CD14-positive monocyte (primary cell): ENCODE data around the gene LIFR. TPM values are rescaled to one million over a fixed set of nuclear protein-coding genes. Genes with fewer than 3 reads are reported as not detected.
A peak's percentile ranks its signal among the peaks of the same experiment; 100 is the strongest.

Experiments used
- DNase-seq, 3 donors: peaks; one replicate each; pipeline ENCODE4 v3.0.0-alpha.2; 2011 to 2022
- H2AFZ ChIP-seq: 2 replicates; pipeline ENCODE4 v1.6.0; 2012; ENCODE audit warnings: mild to moderate bottlenecking, low read depth, low read length, inconsistent platforms; ENCODE audit not compliant: insufficient read depth, poor library complexity, severe bottlenecking
- H3K27ac ChIP-seq, 2 donors: 1 replicate in 1 of 2; 2 replicates in 1 of 2; pipeline ENCODE4 v1.5.1; 2012 to 2013; ENCODE audit warnings: low read length in 2 of 2, control low read depth in 1 of 2, inconsistent platforms in 1 of 2, low read depth in 1 of 2, mild to moderate bottlenecking in 1 of 2
- H3K27me3 ChIP-seq, 2 donors: one replicate each; pipeline versions ENCODE4 v1.6.0 to v1.6.1; 2011 to 2013; ENCODE audit warnings: low read length in 2 of 2; ENCODE audit not compliant: control insufficient read depth in 2 of 2, insufficient read depth in 2 of 2
- H3K36me3 ChIP-seq, 2 donors: replicated peaks in 1 of 2; 1 replicate in 1 of 2; 2 replicates in 1 of 2; pipeline versions ENCODE4 v1.5.1 to v1.6.1; 2012 to 2013; ENCODE audit warnings: low read length in 2 of 2, control low read depth in 1 of 2, inconsistent platforms in 1 of 2, mild to moderate bottlenecking in 1 of 2; ENCODE audit not compliant: insufficient read depth in 2 of 2, control insufficient read depth in 1 of 2
- H3K4me1 ChIP-seq, 2 donors: 1 replicate in 1 of 2; 2 replicates in 1 of 2; pipeline versions ENCODE4 v1.5.1 to v1.6.1; 2012 to 2013; ENCODE audit warnings: low read length in 2 of 2, control low read depth in 1 of 2, inconsistent platforms in 1 of 2, mild to moderate bottlenecking in 1 of 2, moderate library complexity in 1 of 2; ENCODE audit not compliant: insufficient read depth in 2 of 2, control insufficient read depth in 1 of 2
- H3K4me2 ChIP-seq: replicated peaks from 2 replicates; pipeline ENCODE3; 2012; ENCODE audit warnings: low read length, moderate library complexity, mild to moderate bottlenecking; ENCODE audit not compliant: poor library complexity, severe bottlenecking; ENCODE audit errors: extremely low read depth
- H3K4me3 ChIP-seq, 3 experiments: fragments of 200-600 bp in 1 of 3; sonication (generic) in 1 of 3; replicated peaks in 1 of 3; 1 replicate in 2 of 3; 2 replicates in 1 of 3; pipeline ENCODE4 v1.5.1; 2011 to 2013; ENCODE audit warnings: low read length in 3 of 3, mild to moderate bottlenecking in 3 of 3, control low read depth in 2 of 3, low read depth in 2 of 3, inconsistent platforms in 1 of 3, moderate library complexity in 1 of 3
- H3K79me2 ChIP-seq: 2 replicates; pipeline ENCODE4 v1.6.0; 2012; ENCODE audit warnings: mild to moderate bottlenecking, control low read depth, inconsistent platforms, low read length, moderate library complexity; ENCODE audit not compliant: insufficient read depth
- H3K9ac ChIP-seq: 2 replicates; pipeline ENCODE4 v1.6.0; 2017; ENCODE audit warnings: low read length, mild to moderate bottlenecking; ENCODE audit not compliant: insufficient read depth, poor library complexity, severe bottlenecking
- H3K9me3 ChIP-seq, 2 donors: replicated peaks in 1 of 2; 1 replicate in 1 of 2; 2 replicates in 1 of 2; pipeline versions ENCODE4 v1.5.1 to v1.6.1; 2012 to 2013; ENCODE audit warnings: low read length in 2 of 2, control low read depth in 1 of 2; ENCODE audit not compliant: control insufficient read depth in 1 of 2, insufficient read depth in 1 of 2
- H4K20me1 ChIP-seq: 2 replicates; pipeline ENCODE4 v1.6.0; 2012; ENCODE audit warnings: mild to moderate bottlenecking, low read length, control low read depth, moderate library complexity; ENCODE audit not compliant: insufficient read depth
- H3K27ac Mint-ChIP-seq, 7 donors: one replicate each; pipeline ENCODE4 v1.8.0; 2020; ENCODE audit warnings: mild to moderate bottlenecking in 7 of 7, mixed read lengths in 7 of 7, moderate library complexity in 6 of 7, inconsistent platforms in 2 of 7
- H3K27me3 Mint-ChIP-seq, 3 donors: one replicate each; pipeline ENCODE4 v1.8.0; 2021 to 2022; ENCODE audit warnings: low read depth in 3 of 3, mild to moderate bottlenecking in 3 of 3, mixed read lengths in 3 of 3, moderate library complexity in 3 of 3, inconsistent platforms in 1 of 3
- H3K36me3 Mint-ChIP-seq, 2 donors: one replicate each; pipeline ENCODE4 v1.8.0; 2020; ENCODE audit warnings: mixed read lengths in 2 of 2, inconsistent platforms in 1 of 2, mild to moderate bottlenecking in 1 of 2
- H3K4me1 Mint-ChIP-seq: one replicate; pipeline ENCODE4 v1.8.0; 2020; ENCODE audit warnings: mild to moderate bottlenecking, mixed read lengths
- H3K4me3 Mint-ChIP-seq, 2 donors: one replicate each; pipeline ENCODE4 v1.8.0; 2020; ENCODE audit warnings: mild to moderate bottlenecking in 2 of 2, mixed read lengths in 2 of 2, moderate library complexity in 1 of 2
- H3K9me3 Mint-ChIP-seq, 7 donors: one replicate each; pipeline ENCODE4 v1.8.0; 2020 to 2022; ENCODE audit warnings: mixed read lengths in 7 of 7, mild to moderate bottlenecking in 6 of 7, moderate library complexity in 6 of 7, inconsistent platforms in 2 of 7
- CTCF ChIP-seq: fragments of 200-600 bp; IDR thresholded peaks from one replicate; pipeline ENCODE4 v1.8.0; 2022; ENCODE audit warnings: antibody characterized with exemption, mild to moderate bottlenecking
- WGBS: methylation state at CpG from one replicate; pipeline ENCODE4 v1.1.5; 2013; ENCODE audit warnings: missing lambda C conversion rate; ENCODE audit not compliant: insufficient coverage; 5-methylcytosine and 5-hydroxymethylcytosine counted together
- intact Hi-C, 2 donors: fragments of 100-400 bp; cut with micrococcal nuclease; formaldehyde crosslinking; loops; one replicate each; pipeline versions ENCODE4 v1.15.0 to v1.15.1; 2023
- polyA plus RNA-seq, 3 donors: library from polyadenylated mRNA; depleted of rRNA in 1 of 3; unstranded in 2 of 3; stranded (reverse) in 1 of 3; fragments of 300-500 nt in 2 of 3; fragments of >200 nt in 1 of 3; fragmentation: Illumina TruSeq in 2 of 3; gene quantifications; 1 replicate in 2 of 3; 2 replicates in 1 of 3; pipeline ENCODE4 v1.2.3, GENCODE V29; 2012 to 2021

LIFR gene
- polyA plus RNA-seq, 3 donors, result not detected

DNA sequence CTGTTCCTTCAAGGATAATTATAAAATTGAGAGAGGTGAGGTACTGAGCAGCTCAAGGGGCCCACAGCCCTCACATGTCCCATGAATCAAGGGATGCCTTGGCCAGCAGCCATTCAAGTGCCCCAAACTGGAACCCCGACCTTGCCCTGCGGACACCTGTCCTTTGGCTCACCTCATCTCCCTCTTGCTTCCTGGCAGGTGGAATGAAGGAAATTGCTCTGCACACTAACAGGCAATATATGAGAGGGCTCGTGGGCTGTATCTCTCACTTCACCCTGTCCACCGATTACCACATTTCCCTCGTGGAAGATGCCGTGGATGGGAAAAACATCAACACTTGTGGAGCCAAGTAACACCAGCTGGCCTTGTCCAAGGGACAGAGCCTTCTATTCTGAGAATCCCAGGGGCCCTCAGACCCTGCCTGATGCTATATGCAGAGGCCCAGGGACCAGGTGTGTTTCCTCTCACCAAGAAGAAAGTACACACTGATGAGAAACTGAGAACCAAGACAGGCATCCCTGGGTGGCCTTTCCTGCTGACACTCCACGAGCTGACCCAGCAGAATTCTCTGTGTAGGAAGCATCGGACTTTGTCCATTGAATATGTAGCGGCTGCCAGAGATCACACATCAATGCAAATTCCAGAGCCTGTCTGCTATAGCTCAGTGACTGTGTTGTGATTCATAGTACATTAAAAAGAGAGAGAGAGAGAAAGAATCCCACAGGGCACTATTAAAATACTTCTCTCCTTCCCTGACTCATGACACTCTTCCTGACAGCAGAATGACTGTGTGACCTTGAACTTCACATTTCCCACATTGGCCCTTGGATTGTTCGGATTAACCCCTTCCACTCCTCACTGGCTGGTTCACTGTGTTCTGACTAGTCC, 92.6 kb downstream of the LIFR start:
- peaks cover 0 to 23% (median 20%) of the 10 kb centered on the region in 7 donors for H3K9me3 Mint-ChIP-seq
- peaks cover 24 to 48% (median 40%) of the 10 kb centered on the region in 3 donors for H3K27me3 Mint-ChIP-seq
- no peak overlapping the region for H3K27ac Mint-ChIP-seq
- Histone ChIP-seq H3K36me3 (no peaks in the 10 kb centered on the region), H3K9ac (no peak overlapping the region), H4K20me1 (no peaks in the 10 kb centered on the region), H3K27ac (no peak overlapping the region), H3K79me2 (no peaks in the 10 kb centered on the region), H3K27me3 (peaks cover 83 to 98% of the 10 kb centered on the region in 2 donors), H3K4me1 (no peaks in the 10 kb centered on the region), H3K9me3 (peaks cover 13 to 62% of the 10 kb centered on the region in 2 donors), H3K4me2 (no peak overlapping the region), H2AFZ (no peak overlapping the region), H3K4me3 (no peak overlapping the region)
- no peak overlapping the region for H3K4me3 Mint-ChIP-seq
- H3K4me1 Mint-ChIP-seq, result no peaks in the 10 kb centered on the region
- no peak for DNase-seq
- intact Hi-C loops, result no loop called here
- TF ChIP-seq CTCF, result no peak
- H3K36me3 Mint-ChIP-seq, result no peaks in the 10 kb centered on the region
- WGBS, result 89% methylated on average over 4 of the region's 10 CpGs

DNA sequence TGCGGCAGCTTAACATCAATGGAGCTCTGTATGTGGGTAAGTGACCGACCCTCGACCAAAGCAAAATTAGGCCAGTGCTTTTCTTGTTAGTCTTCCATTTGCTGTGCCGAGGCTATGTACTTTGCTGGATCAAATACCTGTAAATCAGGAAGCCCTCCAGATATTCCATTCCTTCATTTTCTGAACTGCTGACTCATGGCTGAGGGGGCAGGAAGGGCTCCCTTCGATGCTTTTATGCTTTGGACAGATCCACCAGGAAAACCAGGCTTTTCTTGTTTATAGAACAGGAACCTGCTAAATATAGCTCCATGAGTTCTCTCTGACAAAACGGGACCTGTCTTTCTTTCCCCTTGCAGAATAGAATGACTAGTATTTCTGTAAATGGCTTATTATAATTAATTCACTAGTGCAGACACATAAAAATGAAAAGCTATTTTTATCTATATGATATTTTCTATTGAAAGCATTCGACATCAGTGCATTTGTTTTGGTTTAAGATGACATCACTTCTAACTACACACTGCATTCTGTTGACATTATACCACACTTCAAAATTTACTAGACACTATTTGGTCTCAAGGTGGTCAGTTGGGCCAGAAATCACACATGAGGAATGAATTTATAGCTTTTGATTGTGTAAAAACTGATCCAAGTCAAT, 93.3 kb downstream of the LIFR start:
- Histone ChIP-seq H3K4me2 (no peak overlapping the region), H3K36me3 (no peaks in the 10 kb centered on the region), H2AFZ (no peak overlapping the region), H3K79me2 (no peaks in the 10 kb centered on the region), H3K9me3 (peaks cover 19 to 70% of the 10 kb centered on the region in 2 donors), H3K4me3 (no peak overlapping the region), H3K27ac (no peak overlapping the region), H3K27me3 (peaks cover 82 to 98% of the 10 kb centered on the region in 2 donors), H3K9ac (no peak overlapping the region), H3K4me1 (no peaks in the 10 kb centered on the region), H4K20me1 (no peaks in the 10 kb centered on the region)
- intact Hi-C loops, result no loop called here
- 92% methylated on average over 2 of the region's 7 CpGs for WGBS
- no peak overlapping the region for H3K4me3 Mint-ChIP-seq
- no peaks in the 10 kb centered on the region for H3K4me1 Mint-ChIP-seq
- H3K9me3 Mint-ChIP-seq, result peaks cover 0 to 29% (median 23%) of the 10 kb centered on the region in 7 donors
- peak overlapping the region in 1 of 7 donors; percentile 51 for H3K27ac Mint-ChIP-seq
- no peaks in the 10 kb centered on the region for H3K36me3 Mint-ChIP-seq
- peaks cover 32 to 48% (median 48%) of the 10 kb centered on the region in 3 donors for H3K27me3 Mint-ChIP-seq
- no peak for TF ChIP-seq CTCF
- DNase-seq, result no peak
